Activated CD4-positive, CD25-positive, alpha-beta regulatory T cell treated with anti-CD3 and anti-CD28 coated beads, Interleukin-2, amount 50 U/mL, for 16 hours (primary cell): Measurements from ENCODE around the gene WASHC4.
"Not testable (repeated sequence)": the region's sequence is repeated elsewhere in the genome, so short reads cannot be mapped to it uniquely, and the experiment has no call there.

ENCODE experiments used
- DNase-seq: peaks from one replicate; pipeline ENCODE4 v3.0.0-alpha.2; 2020; ENCODE audit warnings: low read depth, low spot score

WASHC4 gene

GRCh38 chr12:105092336-105092735 is 15.2 kb upstream of the WASHC4 start:
- DNase-seq = no peak

GRCh38 chr12:105095338-105095737 is 12.2 kb upstream of the WASHC4 start:
- not testable (repeated sequence) for DNase-seq

GRCh38 chr12:105099356-105099755 is 8.2 kb upstream of the WASHC4 start:
- DNase-seq = no peak

GRCh38 chr12:105100207-105100985 is 7.1 kb upstream of the WASHC4 start:
- no peak for DNase-seq

- no peak for DNase-seq
Measured at GRCh38 chr12:105100998-105101397, 6.5 kb upstream of the WASHC4 start.

- no peak for DNase-seq
Measured at GRCh38 chr12:105102673-105103072, 4.9 kb upstream of the WASHC4 start.

- no peak for DNase-seq
Measured at GRCh38 chr12:105104762-105105161, 2.8 kb upstream of the WASHC4 start.

- no peak for DNase-seq
Measured at GRCh38 chr12:105106621-105107020, 910 bp upstream of the WASHC4 start.

- no peak for DNase-seq
Measured at GRCh38 chr12:105107171-105107493, 399 bp upstream of the WASHC4 start.

GRCh38 chr12:105109465-105110212 is 2.1 kb downstream of the WASHC4 start:
- no peak for DNase-seq

GRCh38 chr12:105110851-105111250 is 3.3 kb downstream of the WASHC4 start:
- DNase-seq = no peak

GRCh38 chr12:105113094-105113493 is 5.6 kb downstream of the WASHC4 start:
- DNase-seq = no peak

GRCh38 chr12:105116969-105117368 is 9.4 kb downstream of the WASHC4 start:
- no peak for DNase-seq

GRCh38 chr12:105120551-105120950 is 13.0 kb downstream of the WASHC4 start:
- DNase-seq = no peak

- DNase-seq = no peak
Measured at GRCh38 chr12:105138248-105138647, 30.7 kb downstream of the WASHC4 start.

- DNase-seq = no peak
Measured at GRCh38 chr12:105141320-105141922, 33.9 kb downstream of the WASHC4 start.

- DNase-seq = no peak
Measured at GRCh38 chr12:105142259-105142658, 34.7 kb downstream of the WASHC4 start.

- DNase-seq = no peak
Measured at GRCh38 chr12:105156260-105156659, 48.7 kb downstream of the WASHC4 start.

GRCh38 chr12:105157606-105158005 is 50.1 kb downstream of the WASHC4 start:
- no peak for DNase-seq

GRCh38 chr12:105158876-105159275 is 51.3 kb downstream of the WASHC4 start:
- DNase-seq = no peak

- no peak for DNase-seq
Measured at GRCh38 chr12:105162174-105162573, 54.6 kb downstream of the WASHC4 start.

- no peak for DNase-seq
Measured at GRCh38 chr12:105164068-105164467, 56.5 kb downstream of the WASHC4 start.

GRCh38 chr12:105166736-105167135 is 59.2 kb downstream of the WASHC4 start:
- no peak for DNase-seq
